Stomach smooth muscle (tissue), 2 donors: ENCODE measurements around the gene NR5A2.

ENCODE experiments used
- H3K27ac ChIP-seq: one replicate; pipeline ENCODE4 v1.7.0; 2013; ENCODE audit warnings: mild to moderate bottlenecking, low read length, inconsistent platforms
- H3K27me3 ChIP-seq, 2 donors: one replicate each; pipeline ENCODE4 v1.7.0; 2013; ENCODE audit warnings: low read length in 2 of 2; ENCODE audit not compliant: insufficient read depth in 2 of 2, control insufficient read depth in 1 of 2
- H3K36me3 ChIP-seq, 2 donors: one replicate each; pipeline ENCODE4 v1.7.0; 2013; ENCODE audit warnings: low read length in 2 of 2; ENCODE audit not compliant: control insufficient read depth in 2 of 2, insufficient read depth in 2 of 2
- H3K4me1 ChIP-seq: one replicate; pipeline ENCODE4 v1.7.0; 2013; ENCODE audit warnings: low read length; ENCODE audit not compliant: control insufficient read depth, insufficient read depth
- H3K4me3 ChIP-seq, 2 donors: one replicate each; pipeline ENCODE4 v1.7.0; 2013; ENCODE audit warnings: low read length in 2 of 2
- H3K9ac ChIP-seq, 2 donors: one replicate each; pipeline ENCODE4 v1.7.0; 2013; ENCODE audit warnings: low read length in 2 of 2, mild to moderate bottlenecking in 1 of 2
- H3K9me3 ChIP-seq, 2 donors: one replicate each; pipeline ENCODE4 v1.7.0; 2013; ENCODE audit warnings: low read length in 2 of 2; ENCODE audit not compliant: control insufficient read depth in 2 of 2
- donor health status: healthy.
- donor health status: Pancreatic carcinoma.

Gene NR5A2

GRCh38 chr1:200036619-200037270 lies 9.2 kb downstream of the NR5A2 start:
- H3K27ac ChIP-seq: no peak overlapping the region
- no peaks in the 10 kb centered on the region for H3K9me3 ChIP-seq
- no peaks in the 10 kb centered on the region for H3K36me3 ChIP-seq
- H3K27me3 ChIP-seq: peaks cover 74 to 91% of the 10 kb centered on the region in 2 donors
- no peak overlapping the region for H3K9ac ChIP-seq
- H3K4me1 ChIP-seq: peaks cover 22% of the 10 kb centered on the region
- no peak overlapping the region for H3K4me3 ChIP-seq

GRCh38 chr1:200037501-200037900 lies 10.0 kb downstream of the NR5A2 start:
- Histone ChIP-seq H3K4me1 (peaks cover 25% of the 10 kb centered on the region), H3K27ac (no peak overlapping the region), H3K27me3 (peaks cover 74 to 91% of the 10 kb centered on the region in 2 donors), H3K9me3 (no peaks in the 10 kb centered on the region), H3K9ac (no peak overlapping the region), H3K4me3 (no peak overlapping the region), H3K36me3 (no peaks in the 10 kb centered on the region)

GRCh38 chr1:200037904-200038303 lies 10.4 kb downstream of the NR5A2 start:
- H3K36me3 ChIP-seq: no peaks in the 10 kb centered on the region
- H3K4me3 ChIP-seq: no peak overlapping the region
- H3K4me1 ChIP-seq: peaks cover 28% of the 10 kb centered on the region
- no peak overlapping the region for H3K9ac ChIP-seq
- no peak overlapping the region for H3K27ac ChIP-seq
- H3K9me3 ChIP-seq: no peaks in the 10 kb centered on the region
- H3K27me3 ChIP-seq: peaks cover 76 to 95% of the 10 kb centered on the region in 2 donors

GRCh38 chr1:200038325-200038980 lies 10.9 kb downstream of the NR5A2 start:
- H3K4me3 ChIP-seq: peak overlapping the region in 1 of 2 donors; percentile 72
- H3K9ac ChIP-seq: no peak overlapping the region
- no peak overlapping the region for H3K27ac ChIP-seq
- H3K4me1 ChIP-seq: peaks cover 28% of the 10 kb centered on the region
- peaks cover 75 to 96% of the 10 kb centered on the region in 2 donors for H3K27me3 ChIP-seq
- H3K36me3 ChIP-seq: no peaks in the 10 kb centered on the region
- no peaks in the 10 kb centered on the region for H3K9me3 ChIP-seq

- H3K9ac ChIP-seq: no peak overlapping the region
- peak overlapping the region; percentile 52 to 72 for H3K4me3 ChIP-seq
- H3K4me1 ChIP-seq: peaks cover 28% of the 10 kb centered on the region
- H3K9me3 ChIP-seq: no peaks in the 10 kb centered on the region
- H3K27ac ChIP-seq: no peak overlapping the region
- H3K36me3 ChIP-seq: no peaks in the 10 kb centered on the region
- peaks cover 73 to 96% of the 10 kb centered on the region in 2 donors for H3K27me3 ChIP-seq
Observed at GRCh38 chr1:200038981-200039848, 11.7 kb downstream of the NR5A2 start.

GRCh38 chr1:200039849-200040474 lies 12.5 kb downstream of the NR5A2 start:
- Histone ChIP-seq H3K36me3 (no peaks in the 10 kb centered on the region), H3K9ac (no peak overlapping the region)

GRCh38 chr1:200040481-200041138 lies 13.1 kb downstream of the NR5A2 start:
- Histone ChIP-seq H3K27me3 (peaks cover 65 to 95% of the 10 kb centered on the region in 2 donors), H3K36me3 (no peaks in the 10 kb centered on the region), H3K4me3 (peak overlapping the region in 1 of 2 donors; percentile 44), H3K9ac (no peak overlapping the region), H3K27ac (no peak overlapping the region), H3K4me1 (peaks cover 21% of the 10 kb centered on the region), H3K9me3 (no peaks in the 10 kb centered on the region)

More at GRCh38 chr1:200039849-200040474, 12.5 kb downstream of the NR5A2 start:
- Histone ChIP-seq H3K9me3 (no peaks in the 10 kb centered on the region), H3K4me1 (peaks cover 25% of the 10 kb centered on the region), H3K27ac (no peak overlapping the region), H3K4me3 (peak overlapping the region; percentile 52 to 72), H3K27me3 (peaks cover 70 to 95% of the 10 kb centered on the region in 2 donors)

GRCh38 chr1:200041337-200042118 lies 14.0 kb downstream of the NR5A2 start:
- Histone ChIP-seq H3K4me3 (peak overlapping the region in 1 of 2 donors; percentile 35), H3K36me3 (no peaks in the 10 kb centered on the region), H3K27me3 (peaks cover 56 to 95% of the 10 kb centered on the region in 2 donors), H3K9me3 (no peaks in the 10 kb centered on the region), H3K4me1 (peaks cover 21% of the 10 kb centered on the region), H3K27ac (no peak overlapping the region), H3K9ac (no peak overlapping the region)

GRCh38 chr1:200042119-200042551 lies 14.6 kb downstream of the NR5A2 start:
- H3K27ac ChIP-seq: no peak overlapping the region
- peak overlapping the region in 1 of 2 donors; percentile 55 for H3K4me3 ChIP-seq
- no peaks in the 10 kb centered on the region for H3K9me3 ChIP-seq
- no peaks in the 10 kb centered on the region for H3K36me3 ChIP-seq
- peaks cover 21% of the 10 kb centered on the region for H3K4me1 ChIP-seq
- no peak overlapping the region for H3K9ac ChIP-seq
- peaks cover 52 to 94% of the 10 kb centered on the region in 2 donors for H3K27me3 ChIP-seq
